ENCODE data around the gene ARFIP1.

DNA sequence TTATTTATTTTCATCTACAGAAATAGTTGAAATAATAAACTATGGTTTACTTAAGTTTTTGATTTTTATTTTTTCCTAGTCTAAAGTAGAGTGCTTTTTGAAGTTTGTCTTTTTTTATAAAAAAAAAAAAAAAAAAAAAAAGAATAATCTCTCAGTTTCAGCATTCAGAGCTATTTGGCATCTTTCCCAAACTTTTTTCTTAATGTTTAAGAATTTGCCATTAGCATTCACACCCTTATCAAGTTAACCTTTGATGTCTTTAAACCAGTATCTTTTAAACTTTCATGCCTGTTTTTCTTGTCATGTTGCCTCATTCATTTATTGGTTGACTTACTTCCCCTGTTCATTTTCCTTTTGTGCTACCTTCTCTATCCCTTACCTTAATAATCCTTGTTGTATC lies 95.5 kb downstream of the ARFIP1 start:
- TF ChIP-seq, protein P1, sequence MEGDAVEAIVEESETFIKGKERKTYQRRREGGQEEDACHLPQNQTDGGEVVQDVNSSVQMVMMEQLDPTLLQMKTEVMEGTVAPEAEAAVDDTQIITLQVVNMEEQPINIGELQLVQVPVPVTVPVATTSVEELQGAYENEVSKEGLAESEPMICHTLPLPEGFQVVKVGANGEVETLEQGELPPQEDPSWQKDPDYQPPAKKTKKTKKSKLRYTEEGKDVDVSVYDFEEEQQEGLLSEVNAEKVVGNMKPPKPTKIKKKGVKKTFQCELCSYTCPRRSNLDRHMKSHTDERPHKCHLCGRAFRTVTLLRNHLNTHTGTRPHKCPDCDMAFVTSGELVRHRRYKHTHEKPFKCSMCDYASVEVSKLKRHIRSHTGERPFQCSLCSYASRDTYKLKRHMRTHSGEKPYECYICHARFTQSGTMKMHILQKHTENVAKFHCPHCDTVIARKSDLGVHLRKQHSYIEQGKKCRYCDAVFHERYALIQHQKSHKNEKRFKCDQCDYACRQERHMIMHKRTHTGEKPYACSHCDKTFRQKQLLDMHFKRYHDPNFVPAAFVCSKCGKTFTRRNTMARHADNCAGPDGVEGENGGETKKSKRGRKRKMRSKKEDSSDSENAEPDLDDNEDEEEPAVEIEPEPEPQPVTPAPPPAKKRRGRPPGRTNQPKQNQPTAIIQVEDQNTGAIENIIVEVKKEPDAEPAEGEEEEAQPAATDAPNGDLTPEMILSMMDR (conservative IDR thresholded peaks at IDR 0.05), result no peak
- TF ChIP-seq ZFX (IDR thresholded peaks at IDR 0.05), result no peak

Measured in C4-2B (cell line).